HepG2 (cell line): ENCODE data around the gene KIF1B. TPM values are rescaled to one million over a fixed set of nuclear protein-coding genes. Genes with fewer than 3 reads are reported as not detected.

Source experiments
- ATF7-NPFF ChIP-seq: sonication (generic); formaldehyde crosslinking; IDR thresholded peaks from 2 replicates; pipeline ENCODE4 v1.8.1; 2023; ENCODE audit warnings: mild to moderate bottlenecking, low read depth, missing genetic modification reagents, moderate library complexity
- BRD4 ChIP-seq: sonication (generic); formaldehyde crosslinking; IDR thresholded peaks from 2 replicates; pipeline ENCODE4 v1.4.0; 2020; ENCODE audit warnings: missing genetic modification reagents
- ELF4 ChIP-seq: sonication (generic); formaldehyde crosslinking; IDR thresholded peaks from 2 replicates; pipeline ENCODE4 v1.5.0; 2020; ENCODE audit warnings: missing genetic modification reagents, mild to moderate bottlenecking, moderate library complexity, borderline replicate concordance
- HMGA1 ChIP-seq: sonication (generic); formaldehyde crosslinking; conservative IDR thresholded peaks from 2 replicates; pipeline ENCODE4 v1.4.0; 2020; ENCODE audit warnings: missing genetic modification reagents
- ZFP36L1 ChIP-seq: sonication (generic); formaldehyde crosslinking; IDR thresholded peaks from 2 replicates; pipeline ENCODE4 v1.8.0; 2022; ENCODE audit warnings: mild to moderate bottlenecking, missing genetic modification reagents, moderate library complexity
- ZNF207 ChIP-seq: fragments of 450-650 bp; IDR thresholded peaks from 2 replicates; pipeline ENCODE4 v1.6.1; 2016; ENCODE audit warnings: antibody characterized with exemption, borderline replicate concordance
- ZNF33B ChIP-seq: sonication (generic); formaldehyde crosslinking; IDR thresholded peaks from 2 replicates; pipeline ENCODE4 v1.5.1; 2020; ENCODE audit warnings: mild to moderate bottlenecking, missing genetic modification reagents
- ZNF737 ChIP-seq: sonication (generic); formaldehyde crosslinking; IDR thresholded peaks from 2 replicates; pipeline ENCODE4 v1.5.0; 2020; ENCODE audit warnings: missing genetic modification reagents, mild to moderate bottlenecking, borderline replicate concordance
- ZNF768 ChIP-seq: sonication (generic); formaldehyde crosslinking; IDR thresholded peaks from 2 replicates; pipeline ENCODE4 v1.4.0; 2020; ENCODE audit warnings: missing genetic modification reagents
- ZNF782 ChIP-seq: sonication (generic); formaldehyde crosslinking; IDR thresholded peaks from 2 replicates; pipeline ENCODE4 v1.4.0; 2020; ENCODE audit warnings: missing genetic modification reagents, mild to moderate bottlenecking, borderline replicate concordance
- ZSCAN29 ChIP-seq: sonication (generic); formaldehyde crosslinking; conservative IDR thresholded peaks from 2 replicates; pipeline ENCODE4 v1.4.0; 2020; ENCODE audit warnings: mild to moderate bottlenecking, missing genetic modification reagents
- ZSCAN9 ChIP-seq: IDR thresholded peaks from 2 replicates; pipeline ENCODE4 v1.6.1; 2016; ENCODE audit warnings: borderline replicate concordance
- polyA plus RNA-seq, 8 experiments: library from polyadenylated mRNA; depleted of rRNA in 3 of 8; stranded (reverse) in 7 of 8; unstranded in 1 of 8; fragments of >200 nt; fragmentation: Illumina TruSeq in 4 of 8; extraction: Trizol in 4 of 8; gene quantifications; 2 replicates each; pipeline versions ENCODE4 v1.2.1 to v1.2.3, GENCODE V29; 2011 to 2016; ENCODE audit warnings: low read depth in 4 of 8, missing spikeins in 1 of 8, mixed read lengths in 1 of 8; ENCODE audit not compliant: insufficient read depth in 1 of 8
- total RNA-seq, 5 experiments: library from RNA; depleted of rRNA; stranded (reverse); fragments of >200 nt; fragmentation: Illumina TruSeq; extraction: Trizol; gene quantifications; 2 replicates each; pipeline ENCODE4 v1.2.3, GENCODE V29; 2016; ENCODE audit warnings: low read depth in 1 of 5
- TF ChIP-seq, protein P1 (sequence below): sonication (generic); formaldehyde crosslinking; conservative IDR thresholded peaks from 2 replicates; pipeline ENCODE4 v1.8.0; 2022; ENCODE audit warnings: low read depth, missing genetic modification reagents
- TF ChIP-seq, protein P2 (sequence below): sonication (generic); formaldehyde crosslinking; IDR thresholded peaks from 2 replicates; pipeline ENCODE4 v1.4.0; 2020; ENCODE audit warnings: missing genetic modification reagents
- TF ChIP-seq, protein P3 (sequence below): sonication (generic); formaldehyde crosslinking; IDR thresholded peaks from 2 replicates; pipeline ENCODE4 v1.4.0; 2020; ENCODE audit warnings: missing genetic modification reagents, borderline replicate concordance
- TF ChIP-seq, protein P4 (sequence below): IDR thresholded peaks from 2 replicates; pipeline ENCODE4 v1.6.1; 2016; ENCODE audit warnings: missing compliant biosample characterization, missing genetic modification reagents, borderline replicate concordance
- TF ChIP-seq, protein P5 (sequence below): sonication (generic); formaldehyde crosslinking; IDR thresholded peaks from 2 replicates; pipeline ENCODE4 v1.4.0; 2020; ENCODE audit warnings: mild to moderate bottlenecking, missing genetic modification reagents

The KIF1B gene
- total and polyA plus RNA-seq, 2 of the 13 experiments (the other 11 are each of a cell fraction or from before 2014, with no cell fraction given), result 26.7 to 32.5 TPM

DNA sequence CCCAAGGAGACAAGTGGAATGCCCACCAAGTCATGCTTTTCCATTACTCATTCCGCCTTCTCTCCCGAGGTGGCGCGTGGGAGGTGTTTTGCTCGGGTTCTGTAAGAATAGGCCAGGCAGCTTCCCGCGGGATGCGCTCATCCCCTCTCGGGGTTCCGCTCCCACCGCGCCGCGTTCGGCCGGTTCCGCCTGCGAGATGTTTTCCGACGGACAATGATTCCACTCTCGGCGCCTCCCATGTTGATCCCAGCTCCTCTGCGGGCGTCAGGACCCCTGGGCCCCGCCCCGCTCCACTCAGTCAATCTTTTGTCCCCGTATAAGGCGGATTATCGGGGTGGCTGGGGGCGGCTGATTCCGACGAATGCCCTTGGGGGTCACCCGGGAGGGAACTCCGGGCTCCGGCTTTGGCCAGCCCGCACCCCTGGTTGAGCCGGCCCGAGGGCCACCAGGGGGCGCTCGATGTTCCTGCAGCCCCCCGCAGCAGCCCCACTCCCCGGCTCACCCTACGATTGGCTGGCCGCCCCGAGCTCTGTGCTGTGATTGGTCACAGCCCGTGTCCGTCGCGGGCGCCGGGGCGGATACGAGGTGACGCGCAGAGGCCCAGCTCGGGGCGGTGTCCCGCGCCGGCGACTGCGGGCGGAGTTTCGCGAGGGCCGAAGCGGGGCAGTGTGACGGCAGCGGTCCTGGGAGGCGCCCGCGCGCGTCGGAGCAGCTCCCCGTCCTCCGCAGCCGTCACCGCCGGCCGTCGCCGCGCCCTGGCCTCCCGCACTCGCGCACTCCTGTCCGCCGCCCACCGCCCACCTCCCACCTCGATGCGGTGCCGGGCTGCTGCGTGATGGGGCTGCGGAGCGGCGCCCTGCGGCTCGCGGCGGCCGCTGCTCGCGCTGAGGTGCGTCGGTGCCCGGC is at the start of gene KIF1B (continued):
- TF ChIP-seq ZNF737 (CRISPR knock-in tag), result no peak
- no peak; the same call in 1 of the 2 replicates for TF ChIP-seq ZNF33B (CRISPR knock-in tag)
- TF ChIP-seq, protein P1, sequence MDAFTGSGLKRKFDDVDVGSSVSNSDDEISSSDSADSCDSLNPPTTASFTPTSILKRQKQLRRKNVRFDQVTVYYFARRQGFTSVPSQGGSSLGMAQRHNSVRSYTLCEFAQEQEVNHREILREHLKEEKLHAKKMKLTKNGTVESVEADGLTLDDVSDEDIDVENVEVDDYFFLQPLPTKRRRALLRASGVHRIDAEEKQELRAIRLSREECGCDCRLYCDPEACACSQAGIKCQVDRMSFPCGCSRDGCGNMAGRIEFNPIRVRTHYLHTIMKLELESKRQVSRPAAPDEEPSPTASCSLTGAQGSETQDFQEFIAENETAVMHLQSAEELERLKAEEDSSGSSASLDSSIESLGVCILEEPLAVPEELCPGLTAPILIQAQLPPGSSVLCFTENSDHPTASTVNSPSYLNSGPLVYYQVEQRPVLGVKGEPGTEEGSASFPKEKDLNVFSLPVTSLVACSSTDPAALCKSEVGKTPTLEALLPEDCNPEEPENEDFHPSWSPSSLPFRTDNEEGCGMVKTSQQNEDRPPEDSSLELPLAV (CRISPR knock-in tag), result 0 out of 2 replicates have a peak, but pooled peaks have one; percentile 6
- no peak for TF ChIP-seq ZNF768 (CRISPR knock-in tag)
- TF ChIP-seq, protein P2, sequence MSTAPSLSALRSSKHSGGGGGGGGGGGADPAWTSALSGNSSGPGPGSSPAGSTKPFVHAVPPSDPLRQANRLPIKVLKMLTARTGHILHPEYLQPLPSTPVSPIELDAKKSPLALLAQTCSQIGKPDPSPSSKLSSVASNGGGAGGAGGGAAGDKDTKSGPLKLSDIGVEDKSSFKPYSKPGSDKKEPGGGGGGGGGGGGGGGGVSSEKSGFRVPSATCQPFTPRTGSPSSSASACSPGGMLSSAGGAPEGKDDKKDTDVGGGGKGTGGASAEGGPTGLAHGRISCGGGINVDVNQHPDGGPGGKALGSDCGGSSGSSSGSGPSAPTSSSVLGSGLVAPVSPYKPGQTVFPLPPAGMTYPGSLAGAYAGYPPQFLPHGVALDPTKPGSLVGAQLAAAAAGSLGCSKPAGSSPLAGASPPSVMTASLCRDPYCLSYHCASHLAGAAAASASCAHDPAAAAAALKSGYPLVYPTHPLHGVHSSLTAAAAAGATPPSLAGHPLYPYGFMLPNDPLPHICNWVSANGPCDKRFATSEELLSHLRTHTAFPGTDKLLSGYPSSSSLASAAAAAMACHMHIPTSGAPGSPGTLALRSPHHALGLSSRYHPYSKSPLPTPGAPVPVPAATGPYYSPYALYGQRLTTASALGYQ (CRISPR knock-in tag), result peak; percentile 36; the same call in 1 of the 2 replicates
- TF ChIP-seq, protein P3, sequence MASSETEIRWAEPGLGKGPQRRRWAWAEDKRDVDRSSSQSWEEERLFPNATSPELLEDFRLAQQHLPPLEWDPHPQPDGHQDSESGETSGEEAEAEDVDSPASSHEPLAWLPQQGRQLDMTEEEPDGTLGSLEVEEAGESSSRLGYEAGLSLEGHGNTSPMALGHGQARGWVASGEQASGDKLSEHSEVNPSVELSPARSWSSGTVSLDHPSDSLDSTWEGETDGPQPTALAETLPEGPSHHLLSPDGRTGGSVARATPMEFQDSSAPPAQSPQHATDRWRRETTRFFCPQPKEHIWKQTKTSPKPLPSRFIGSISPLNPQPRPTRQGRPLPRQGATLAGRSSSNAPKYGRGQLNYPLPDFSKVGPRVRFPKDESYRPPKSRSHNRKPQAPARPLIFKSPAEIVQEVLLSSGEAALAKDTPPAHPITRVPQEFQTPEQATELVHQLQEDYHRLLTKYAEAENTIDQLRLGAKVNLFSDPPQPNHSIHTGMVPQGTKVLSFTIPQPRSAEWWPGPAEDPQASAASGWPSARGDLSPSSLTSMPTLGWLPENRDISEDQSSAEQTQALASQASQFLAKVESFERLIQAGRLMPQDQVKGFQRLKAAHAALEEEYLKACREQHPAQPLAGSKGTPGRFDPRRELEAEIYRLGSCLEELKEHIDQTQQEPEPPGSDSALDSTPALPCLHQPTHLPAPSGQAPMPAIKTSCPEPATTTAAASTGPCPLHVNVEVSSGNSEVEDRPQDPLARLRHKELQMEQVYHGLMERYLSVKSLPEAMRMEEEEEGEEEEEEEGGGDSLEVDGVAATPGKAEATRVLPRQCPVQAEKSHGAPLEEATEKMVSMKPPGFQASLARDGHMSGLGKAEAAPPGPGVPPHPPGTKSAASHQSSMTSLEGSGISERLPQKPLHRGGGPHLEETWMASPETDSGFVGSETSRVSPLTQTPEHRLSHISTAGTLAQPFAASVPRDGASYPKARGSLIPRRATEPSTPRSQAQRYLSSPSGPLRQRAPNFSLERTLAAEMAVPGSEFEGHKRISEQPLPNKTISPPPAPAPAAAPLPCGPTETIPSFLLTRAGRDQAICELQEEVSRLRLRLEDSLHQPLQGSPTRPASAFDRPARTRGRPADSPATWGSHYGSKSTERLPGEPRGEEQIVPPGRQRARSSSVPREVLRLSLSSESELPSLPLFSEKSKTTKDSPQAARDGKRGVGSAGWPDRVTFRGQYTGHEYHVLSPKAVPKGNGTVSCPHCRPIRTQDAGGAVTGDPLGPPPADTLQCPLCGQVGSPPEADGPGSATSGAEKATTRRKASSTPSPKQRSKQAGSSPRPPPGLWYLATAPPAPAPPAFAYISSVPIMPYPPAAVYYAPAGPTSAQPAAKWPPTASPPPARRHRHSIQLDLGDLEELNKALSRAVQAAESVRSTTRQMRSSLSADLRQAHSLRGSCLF, result peak; percentile 29; the same call in 1 of the 2 replicates
- TF ChIP-seq BRD4, result no peak
- TF ChIP-seq HMGA1, result no peak
- peak; percentile 86 for TF ChIP-seq ZSCAN9
- TF ChIP-seq, protein P4, sequence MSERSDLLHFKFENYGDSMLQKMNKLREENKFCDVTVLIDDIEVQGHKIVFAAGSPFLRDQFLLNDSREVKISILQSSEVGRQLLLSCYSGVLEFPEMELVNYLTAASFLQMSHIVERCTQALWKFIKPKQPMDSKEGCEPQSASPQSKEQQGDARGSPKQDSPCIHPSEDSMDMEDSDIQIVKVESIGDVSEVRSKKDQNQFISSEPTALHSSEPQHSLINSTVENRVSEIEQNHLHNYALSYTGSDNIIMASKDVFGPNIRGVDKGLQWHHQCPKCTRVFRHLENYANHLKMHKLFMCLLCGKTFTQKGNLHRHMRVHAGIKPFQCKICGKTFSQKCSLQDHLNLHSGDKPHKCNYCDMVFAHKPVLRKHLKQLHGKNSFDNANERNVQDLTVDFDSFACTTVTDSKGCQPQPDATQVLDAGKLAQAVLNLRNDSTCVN (CRISPR knock-in tag), result 0 out of 2 replicates have a peak, but pooled peaks have one; percentile 13
- TF ChIP-seq ZSCAN29 (CRISPR knock-in tag), result no peak
- peak; percentile 77; the same call in 1 of the 2 replicates for TF ChIP-seq ZFP36L1 (CRISPR knock-in tag)
- no peak; the same call in 1 of the 2 replicates for TF ChIP-seq ZNF782 (CRISPR knock-in tag)
- peak; percentile 53; the same call in 1 of the 2 replicates for TF ChIP-seq ATF7-NPFF (CRISPR knock-in tag)
- TF ChIP-seq ZNF207, result no peak
- TF ChIP-seq ELF4 (CRISPR knock-in tag), result no peak
- TF ChIP-seq, protein P5, sequence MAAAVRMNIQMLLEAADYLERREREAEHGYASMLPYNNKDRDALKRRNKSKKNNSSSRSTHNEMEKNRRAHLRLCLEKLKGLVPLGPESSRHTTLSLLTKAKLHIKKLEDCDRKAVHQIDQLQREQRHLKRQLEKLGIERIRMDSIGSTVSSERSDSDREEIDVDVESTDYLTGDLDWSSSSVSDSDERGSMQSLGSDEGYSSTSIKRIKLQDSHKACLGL, result peak; percentile 64; the same call in 1 of the 2 replicates
